ENCODE measurements around the gene AP4M1.

Gene AP4M1

DNA sequence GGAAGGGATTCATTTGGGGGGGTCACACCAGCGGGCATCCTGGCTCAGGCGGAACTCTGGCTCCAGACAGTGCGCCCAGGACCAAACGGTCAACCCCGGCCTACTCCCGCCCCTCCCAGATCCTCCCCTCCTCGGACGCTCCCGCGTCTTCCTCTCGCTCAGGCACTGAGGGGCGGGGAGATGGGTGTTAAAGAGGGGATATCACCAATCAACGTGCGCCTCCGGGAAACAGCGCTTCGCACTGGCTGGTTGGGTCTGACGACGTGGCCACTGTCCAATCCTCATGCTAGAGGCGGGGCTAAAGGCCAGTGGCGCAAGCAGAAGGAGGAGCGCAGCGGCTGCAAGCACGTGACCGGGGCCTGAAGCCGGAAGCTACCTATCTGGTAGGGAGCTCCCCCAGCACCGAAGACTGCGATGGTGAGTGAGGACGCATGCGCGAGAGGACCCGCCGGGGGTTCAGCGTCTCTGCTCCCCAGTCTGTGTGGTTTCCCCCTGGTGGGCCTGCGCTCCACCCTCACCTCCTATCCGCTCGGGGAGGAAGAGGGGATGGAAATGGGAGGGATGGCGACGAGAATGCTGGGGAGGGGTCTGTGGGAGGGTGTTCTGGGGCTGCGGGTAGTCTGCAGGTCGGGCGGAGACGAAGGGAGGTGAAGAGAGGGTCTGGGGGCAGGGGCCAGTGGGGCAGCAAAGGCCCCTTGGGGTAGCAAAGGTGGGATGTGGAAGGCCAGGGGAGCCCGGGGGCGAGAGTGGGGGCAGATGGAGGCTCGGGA is 47.3 kb downstream of the AP4M1 start, which contains the start of gene LAMTOR4:
Gene LAMTOR4 (plus strand): TSS at position 360 of the 770 bp plus-strand sequence. CDS start 55 bp downstream, at position 415.
- peak within 1 kb of the TSS; percentile 87 for H3K9ac ChIP-seq (ENCODE audit: low read depth, low read length, poor library complexity)
- H4K8ac ChIP-seq (ENCODE audit: low read depth, low read length) = peak within 1 kb of the TSS; percentile 70
- peak within 1 kb of the TSS; percentile 35 for H2AK5ac ChIP-seq (ENCODE audit: low read depth, low read length)
- peak; percentile 96 for DNase-seq (ENCODE audit: low spot score)
- H3K79me1 ChIP-seq (ENCODE audit: low read depth, low read length) = peaks cover 4% of the 10 kb centered on the region
- WGBS, 2 donors (ENCODE audit: extremely low coverage in 2 of 2, insufficient read length in 2 of 2, insufficient replicate concordance in 1 of 2) = no CpG with 5 or more reads among the region's 46 CpGs
- H3K14ac ChIP-seq (ENCODE audit: low read length) = peak within 1 kb of the TSS; percentile 39
- H3K4ac ChIP-seq (ENCODE audit: low read length) = no peak within 1 kb of the TSS
- H2BK12ac ChIP-seq (ENCODE audit: low read length) = no peak within 1 kb of the TSS
- H3K4me2 ChIP-seq (ENCODE audit: insufficient read depth, low read length, poor library complexity, severe bottlenecking) = peak within 1 kb of the TSS; percentile 89
- peak within 1 kb of the TSS; percentile 47 for H3K27ac ChIP-seq (replicated peaks; ENCODE audit: low read length)
- H3K4me1 ChIP-seq (ENCODE audit: control insufficient read depth in 2 of 2, insufficient read depth in 1 of 2, low read depth in 1 of 2, low read length in 2 of 2) = peaks cover 0 to 9% of the 10 kb centered on the region in 2 donors
- peak within 1 kb of the TSS; percentile 82 to 96 for H3K4me3 ChIP-seq (ENCODE audit: low read length in 2 of 2)
- no peaks in the 10 kb centered on the region for H3K27me3 ChIP-seq (ENCODE audit: control insufficient read depth in 3 of 3, insufficient read depth in 3 of 3, low read depth in 1 of 3, low read length in 3 of 3)
- H3K18ac ChIP-seq (ENCODE audit: low read length) = peak within 1 kb of the TSS; percentile 91
- peaks cover 3 to 28% of the 10 kb centered on the region in 2 donors for H3K36me3 ChIP-seq (replicated peaks in 1 of 2; ENCODE audit: control insufficient read depth in 2 of 2, insufficient read depth in 2 of 2, low read length in 2 of 2)
- peak within 1 kb of the TSS; percentile 50 for H3K23ac ChIP-seq (ENCODE audit: low read depth, low read length, poor library complexity)
- H2BK120ac ChIP-seq (ENCODE audit: low read depth, low read length) = no peak within 1 kb of the TSS
- H2BK5ac ChIP-seq (ENCODE audit: low read length) = peak within 1 kb of the TSS; percentile 88
- H2BK15ac ChIP-seq (ENCODE audit: low read length) = no peak within 1 kb of the TSS
- peak within 1 kb of the TSS; percentile 90 for H2AFZ ChIP-seq (ENCODE audit: low read length)
- no peaks in the 10 kb centered on the region for H3K9me3 ChIP-seq (replicated peaks in 1 of 2; ENCODE audit: control insufficient read depth in 2 of 2, insufficient read depth in 1 of 2, low read depth in 1 of 2, low read length in 2 of 2)
- no peak within 1 kb of the TSS for H4K91ac ChIP-seq (ENCODE audit: low read depth, low read length, poor library complexity)

- H3K27ac ChIP-seq (replicated peaks; ENCODE audit: low read length) = no peak overlapping the region
- no peak overlapping the region for H2BK120ac ChIP-seq (ENCODE audit: low read depth, low read length)
- H3K23ac ChIP-seq (ENCODE audit: low read depth, low read length, poor library complexity) = no peak overlapping the region
- H2AK5ac ChIP-seq (ENCODE audit: low read depth, low read length) = no peak overlapping the region
- no peak overlapping the region for H2BK5ac ChIP-seq (ENCODE audit: low read length)
- H3K18ac ChIP-seq (ENCODE audit: low read length) = no peak overlapping the region
- no peak overlapping the region for H3K4ac ChIP-seq (ENCODE audit: low read length)
- peaks cover under 1 to 16% of the 10 kb centered on the region in 2 donors for H3K4me1 ChIP-seq (ENCODE audit: control insufficient read depth in 2 of 2, insufficient read depth in 1 of 2, low read depth in 1 of 2, low read length in 2 of 2)
- H4K91ac ChIP-seq (ENCODE audit: low read depth, low read length, poor library complexity) = no peak overlapping the region
- no peak overlapping the region for H4K8ac ChIP-seq (ENCODE audit: low read depth, low read length)
- H3K79me1 ChIP-seq (ENCODE audit: low read depth, low read length) = peaks cover 9% of the 10 kb centered on the region
- no peak for DNase-seq (ENCODE audit: low spot score)
- H3K36me3 ChIP-seq (replicated peaks in 1 of 2; ENCODE audit: control insufficient read depth in 2 of 2, insufficient read depth in 2 of 2, low read length in 2 of 2) = peaks cover 24 to 64% of the 10 kb centered on the region in 2 donors
- no peak overlapping the region for H3K4me3 ChIP-seq (ENCODE audit: low read length in 2 of 2)
- H3K9me3 ChIP-seq (replicated peaks in 1 of 2; ENCODE audit: control insufficient read depth in 2 of 2, insufficient read depth in 1 of 2, low read depth in 1 of 2, low read length in 2 of 2) = no peaks in the 10 kb centered on the region
- no peak overlapping the region for H3K4me2 ChIP-seq (ENCODE audit: insufficient read depth, low read length, poor library complexity, severe bottlenecking)
- no peak overlapping the region for H2AFZ ChIP-seq (ENCODE audit: low read length)
- H2BK12ac ChIP-seq (ENCODE audit: low read length) = no peak overlapping the region
- H2BK15ac ChIP-seq (ENCODE audit: low read length) = no peak overlapping the region
- H3K9ac ChIP-seq (ENCODE audit: low read depth, low read length, poor library complexity) = no peak overlapping the region
- no peaks in the 10 kb centered on the region for H3K27me3 ChIP-seq (ENCODE audit: control insufficient read depth in 3 of 3, insufficient read depth in 3 of 3, low read depth in 1 of 3, low read length in 3 of 3)
- H3K14ac ChIP-seq (ENCODE audit: low read length) = no peak overlapping the region
Measured at GRCh38 chr7:100152404-100152803, 51.0 kb downstream of the AP4M1 start.

DNA sequence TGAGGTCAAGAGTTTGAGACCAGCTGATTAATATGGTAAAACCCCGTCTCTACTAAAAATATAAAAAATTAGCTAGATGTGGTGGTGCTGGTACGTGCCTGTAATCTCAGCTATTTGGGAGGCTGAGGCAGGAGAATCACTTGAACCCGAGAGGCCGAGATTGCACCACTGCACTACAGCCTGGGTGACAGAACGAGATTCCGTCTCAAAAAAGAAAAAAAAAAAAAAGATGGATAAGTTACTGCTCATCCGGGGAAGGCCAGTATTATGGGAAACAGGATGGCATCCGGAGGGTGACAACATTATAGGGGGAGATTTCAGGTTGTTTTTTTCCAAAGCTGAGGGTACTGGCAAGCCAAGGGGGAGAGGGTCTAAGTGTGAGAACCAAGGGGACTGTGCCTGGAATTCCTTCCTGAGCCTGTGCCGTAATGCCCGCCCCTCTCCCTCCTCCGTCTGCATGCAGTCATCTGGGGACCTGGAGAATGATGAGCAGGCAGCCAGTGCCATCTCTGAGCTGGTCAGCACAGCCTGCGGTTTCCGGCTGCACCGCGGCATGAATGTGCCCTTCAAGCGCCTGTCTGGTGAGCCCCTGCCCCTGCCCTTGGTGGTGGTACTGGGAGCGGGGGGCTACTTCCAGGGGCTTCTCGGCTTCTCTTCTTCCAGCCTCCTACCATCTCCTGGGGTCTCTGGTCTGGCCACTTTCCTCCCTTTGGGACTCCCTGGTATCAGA is 51.7 kb downstream of the AP4M1 start:
- H3K4me2 ChIP-seq (ENCODE audit: insufficient read depth, low read length, poor library complexity, severe bottlenecking) = no peak overlapping the region
- no peak overlapping the region for H2BK5ac ChIP-seq (ENCODE audit: low read length)
- H3K4me1 ChIP-seq (ENCODE audit: control insufficient read depth in 2 of 2, insufficient read depth in 1 of 2, low read depth in 1 of 2, low read length in 2 of 2) = peaks cover 5 to 18% of the 10 kb centered on the region in 2 donors
- H2BK120ac ChIP-seq (ENCODE audit: low read depth, low read length) = no peak overlapping the region
- peaks cover 24 to 66% of the 10 kb centered on the region in 2 donors for H3K36me3 ChIP-seq (replicated peaks in 1 of 2; ENCODE audit: control insufficient read depth in 2 of 2, insufficient read depth in 2 of 2, low read length in 2 of 2)
- no peak overlapping the region for H4K8ac ChIP-seq (ENCODE audit: low read depth, low read length)
- no peaks in the 10 kb centered on the region for H3K27me3 ChIP-seq (ENCODE audit: control insufficient read depth in 3 of 3, insufficient read depth in 3 of 3, low read depth in 1 of 3, low read length in 3 of 3)
- no peak overlapping the region for H3K27ac ChIP-seq (replicated peaks; ENCODE audit: low read length)
- H3K79me1 ChIP-seq (ENCODE audit: low read depth, low read length) = peaks cover 9% of the 10 kb centered on the region
- H3K14ac ChIP-seq (ENCODE audit: low read length) = no peak overlapping the region
- no peak overlapping the region for H3K23ac ChIP-seq (ENCODE audit: low read depth, low read length, poor library complexity)
- no peak overlapping the region for H3K4me3 ChIP-seq (ENCODE audit: low read length in 2 of 2)
- no peak overlapping the region for H3K18ac ChIP-seq (ENCODE audit: low read length)
- no peak overlapping the region for H2BK12ac ChIP-seq (ENCODE audit: low read length)
- no peak overlapping the region for H2AK5ac ChIP-seq (ENCODE audit: low read depth, low read length)
- no peak for DNase-seq (ENCODE audit: low spot score)
- H3K9me3 ChIP-seq (replicated peaks in 1 of 2; ENCODE audit: control insufficient read depth in 2 of 2, insufficient read depth in 1 of 2, low read depth in 1 of 2, low read length in 2 of 2) = no peaks in the 10 kb centered on the region
- peak overlapping the region; percentile 25 for H3K9ac ChIP-seq (ENCODE audit: low read depth, low read length, poor library complexity)
- H4K91ac ChIP-seq (ENCODE audit: low read depth, low read length, poor library complexity) = no peak overlapping the region
- WGBS, 2 donors (ENCODE audit: extremely low coverage in 2 of 2, insufficient read length in 2 of 2, insufficient replicate concordance in 1 of 2) = no CpG with 5 or more reads among the region's 18 CpGs
- no peak overlapping the region for H3K4ac ChIP-seq (ENCODE audit: low read length)
- H2BK15ac ChIP-seq (ENCODE audit: low read length) = no peak overlapping the region
- no peak overlapping the region for H2AFZ ChIP-seq (ENCODE audit: low read length)

Measured in neuronal stem cell (in vitro differentiated cells).